H9 (cell line): ENCODE data around the gene ACTA1. TPM values are rescaled to one million over a fixed set of nuclear protein-coding genes. Genes with fewer than 3 reads are reported as not detected.

Source experiments
- DNase-seq: peaks from one replicate; pipeline ENCODE4 v3.0.0-alpha.2; 2017
- H2AFZ ChIP-seq: one replicate; pipeline ENCODE4 v1.6.1; 2013; ENCODE audit warnings: mild to moderate bottlenecking, low read length, control low read depth, moderate library complexity
- H2AK5ac ChIP-seq: 2 replicates; pipeline ENCODE4 v1.6.1; 2013; ENCODE audit warnings: low read length, control low read depth, mixed read lengths; ENCODE audit not compliant: insufficient read length
- H2BK120ac ChIP-seq: one replicate; pipeline ENCODE4 v1.6.1; 2013; ENCODE audit warnings: low read depth, mild to moderate bottlenecking, low read length, control low read depth, inconsistent platforms; ENCODE audit not compliant: poor library complexity, severe bottlenecking
- H2BK12ac ChIP-seq: 2 replicates; pipeline ENCODE4 v1.6.1; 2013; ENCODE audit warnings: low read length, control low read depth, mixed read lengths, low read depth; ENCODE audit not compliant: insufficient read length
- H2BK15ac ChIP-seq: 2 replicates; pipeline ENCODE4 v1.6.1; 2013; ENCODE audit warnings: low read depth, low read length, control low read depth
- H2BK20ac ChIP-seq: one replicate; pipeline ENCODE4 v1.6.1; 2013; ENCODE audit warnings: low read depth, mild to moderate bottlenecking, low read length, control low read depth, inconsistent platforms; ENCODE audit not compliant: poor library complexity, severe bottlenecking
- H2BK5ac ChIP-seq: 2 replicates; pipeline ENCODE4 v1.6.1; 2013; ENCODE audit warnings: low read length, control low read depth, mixed read lengths; ENCODE audit not compliant: insufficient read length
- H3K14ac ChIP-seq: 2 replicates; pipeline ENCODE4 v1.6.1; 2013; ENCODE audit warnings: low read length, control low read depth; ENCODE audit not compliant: insufficient read depth
- H3K18ac ChIP-seq: 2 replicates; pipeline ENCODE4 v1.6.1; 2013; ENCODE audit warnings: low read depth, mild to moderate bottlenecking, mixed read lengths, low read length, control low read depth; ENCODE audit not compliant: insufficient read length
- H3K23ac ChIP-seq: 2 replicates; pipeline ENCODE4 v1.6.1; 2013; ENCODE audit warnings: low read length, control low read depth, mixed read lengths, low read depth; ENCODE audit not compliant: insufficient read length
- H3K23me2 ChIP-seq: 2 replicates; pipeline ENCODE4 v1.6.1; 2013; ENCODE audit warnings: low read depth, mild to moderate bottlenecking, mixed read lengths, low read length, control low read depth; ENCODE audit not compliant: insufficient read length, poor library complexity, severe bottlenecking
- H3K27ac ChIP-seq: 2 replicates; pipeline ENCODE4 v1.5.1; 2013; ENCODE audit warnings: low read length, control low read depth, mixed read lengths, low read depth; ENCODE audit not compliant: insufficient read length
- H3K27me3 ChIP-seq: 2 replicates; pipeline ENCODE4 v1.6.1; 2013; ENCODE audit warnings: low read length, control low read depth, inconsistent platforms; ENCODE audit not compliant: insufficient read depth
- H3K4ac ChIP-seq: 2 replicates; pipeline ENCODE4 v1.6.1; 2013; ENCODE audit warnings: low read depth, mild to moderate bottlenecking, control low read depth, inconsistent platforms, low read length, moderate library complexity
- H3K4me1 ChIP-seq: 2 replicates; pipeline ENCODE4 v1.6.1; 2013; ENCODE audit warnings: low read length, control low read depth, inconsistent platforms; ENCODE audit not compliant: insufficient read depth
- H3K4me2 ChIP-seq: 2 replicates; pipeline ENCODE4 v1.6.1; 2013; ENCODE audit warnings: low read length, control low read depth, mixed read lengths; ENCODE audit not compliant: insufficient read length, insufficient read depth
- H3K56ac ChIP-seq: 2 replicates; pipeline ENCODE4 v1.6.1; 2013; ENCODE audit warnings: low read depth, mild to moderate bottlenecking, mixed read lengths, low read length, control low read depth; ENCODE audit not compliant: insufficient read length
- H3K79me1 ChIP-seq: 2 replicates; pipeline ENCODE4 v1.6.1; 2013; ENCODE audit warnings: low read depth, mild to moderate bottlenecking, moderate library complexity, low read length, control low read depth, inconsistent platforms; ENCODE audit not compliant: insufficient read depth, poor library complexity, severe bottlenecking
- H3K79me2 ChIP-seq: 2 replicates; pipeline ENCODE4 v1.6.1; 2013; ENCODE audit warnings: low read length, control low read depth, inconsistent platforms; ENCODE audit not compliant: insufficient read depth
- H3K9ac ChIP-seq: 2 replicates; pipeline ENCODE4 v1.6.1; 2013; ENCODE audit warnings: low read length, control low read depth, mixed read lengths; ENCODE audit not compliant: insufficient read length; ENCODE audit errors: extremely low read depth
- H3K9me3 ChIP-seq: one replicate; pipeline ENCODE4 v1.6.1; 2013; ENCODE audit warnings: low read depth, low read length, inconsistent platforms; ENCODE audit not compliant: control insufficient read depth
- H3T11ph ChIP-seq: one replicate; pipeline ENCODE4 v1.6.1; 2013; ENCODE audit warnings: mild to moderate bottlenecking, low read length, control low read depth, inconsistent platforms
- H4K20me1 ChIP-seq: one replicate; pipeline ENCODE4 v1.6.1; 2013; ENCODE audit not compliant: control insufficient read depth, insufficient read length, insufficient read depth
- H4K5ac ChIP-seq: 2 replicates; pipeline ENCODE4 v1.6.1; 2013; ENCODE audit warnings: low read depth, mild to moderate bottlenecking, mixed read lengths, low read length, control low read depth; ENCODE audit not compliant: insufficient read length
- H4K8ac ChIP-seq: replicated peaks from 2 replicates; pipeline ENCODE4 v1.6.1; 2013; ENCODE audit warnings: low read length, control low read depth, mixed read lengths, low read depth; ENCODE audit not compliant: insufficient read length
- H4K91ac ChIP-seq: 2 replicates; pipeline ENCODE4 v1.6.1; 2013; ENCODE audit warnings: low read depth, mild to moderate bottlenecking, moderate library complexity, mixed read lengths, low read length, control low read depth; ENCODE audit not compliant: insufficient read length
- H3K27ac Mint-ChIP-seq, 3 experiments: 2 replicates in 2 of 3; 3 replicates in 1 of 3; pipeline ENCODE4 v1.8.0; 2020 to 2021; ENCODE audit warnings: mixed read lengths in 3 of 3, mild to moderate bottlenecking in 1 of 3, moderate library complexity in 1 of 3
- H3K27me3 Mint-ChIP-seq: 2 replicates; pipeline ENCODE4 v1.8.0; 2021; ENCODE audit warnings: low read depth, mild to moderate bottlenecking, moderate library complexity, mixed read lengths
- H3K36me3 Mint-ChIP-seq, 3 experiments: 2 replicates in 2 of 3; 3 replicates in 1 of 3; pipeline ENCODE4 v1.8.0; 2020 to 2021; ENCODE audit warnings: low read depth in 3 of 3, mixed read lengths in 3 of 3; ENCODE audit not compliant: insufficient read depth in 1 of 3
- H3K4me1 Mint-ChIP-seq, 2 experiments: 2 replicates each; pipeline ENCODE4 v1.8.0; 2020; ENCODE audit warnings: mixed read lengths in 2 of 2
- H3K4me3 Mint-ChIP-seq, 2 experiments: 2 replicates in 1 of 2; 3 replicates in 1 of 2; pipeline ENCODE4 v1.8.0; 2020 to 2021; ENCODE audit warnings: mild to moderate bottlenecking in 2 of 2, mixed read lengths in 2 of 2, moderate library complexity in 1 of 2
- H3K9me3 Mint-ChIP-seq, 2 experiments: 2 replicates in 1 of 2; 3 replicates in 1 of 2; pipeline ENCODE4 v1.8.0; 2020; ENCODE audit warnings: mild to moderate bottlenecking in 2 of 2, mixed read lengths in 2 of 2, moderate library complexity in 1 of 2
- CTCF ChIP-seq: fragments of 200-600 bp; sonication (generic); conservative IDR thresholded peaks from 3 replicates; pipeline ENCODE4 v1.8.0; 2021; ENCODE audit warnings: antibody characterized with exemption, mild to moderate bottlenecking
- WGBS: extraction: QIAGEN DNeasy Blood & Tissue Kit; methylation state at CpG from one replicate; pipeline ENCODE4 v1.1.7; 2013; ENCODE audit warnings: missing lambda C conversion rate, low lambda C conversion rate, mixed read lengths; ENCODE audit not compliant: insufficient read length; ENCODE audit errors: extremely low coverage; 5-methylcytosine and 5-hydroxymethylcytosine counted together
- total RNA-seq: library from RNA; stranded (reverse); gene quantifications from 2 replicates; pipeline ENCODE4 v1.2.1, GENCODE V29; 2021

Gene ACTA1
- total RNA-seq, 1 experiment from 2014 or later: 48.5 TPM

DNA sequence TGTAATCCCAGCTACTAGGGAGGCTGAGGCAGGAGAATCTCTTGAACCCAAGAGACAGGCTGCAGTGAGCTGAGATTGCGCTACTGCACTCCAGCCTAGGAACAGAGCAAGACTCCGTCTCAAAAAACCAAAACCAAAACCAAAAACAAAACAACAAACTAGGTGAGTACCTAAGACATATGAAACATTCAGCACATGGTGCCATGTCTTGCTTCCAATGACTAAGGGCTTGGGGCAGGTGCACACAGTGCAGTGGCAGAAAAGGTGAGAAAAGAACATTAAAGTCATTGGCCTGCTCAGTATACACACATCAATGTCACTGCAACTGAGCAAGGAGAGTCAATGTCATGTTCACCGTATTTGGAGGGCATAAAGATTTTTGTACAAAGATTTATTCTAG lies 4.1 kb upstream of the ACTA1 start:
- no peak overlapping the region for H3K27ac Mint-ChIP-seq
- Histone ChIP-seq H3K14ac (no peak overlapping the region), H3K9ac (no peak overlapping the region), H3K79me1 (no peaks in the 10 kb centered on the region), H3K4me1 (peaks cover 2% of the 10 kb centered on the region; the same call in 1 of the 2 replicates), H4K8ac (no peak overlapping the region), H3K9me3 (no peaks in the 10 kb centered on the region), H4K91ac (no peak overlapping the region), H3K23ac (no peak overlapping the region), H3K18ac (no peak overlapping the region), H4K5ac (no peak overlapping the region), H3K23me2 (peaks cover 11% of the 10 kb centered on the region), H3T11ph (no peak overlapping the region), H2BK12ac (no peak overlapping the region), H2BK15ac (no peak overlapping the region), H2AK5ac (no peak overlapping the region), H2BK5ac (no peak overlapping the region), H4K20me1 (no peaks in the 10 kb centered on the region), H3K4me2 (no peak overlapping the region), H3K56ac (no peak overlapping the region), H2BK120ac (no peak overlapping the region), H3K27me3 (peaks cover 8% of the 10 kb centered on the region), H2BK20ac (no peak overlapping the region), H3K79me2 (no peaks in the 10 kb centered on the region), H3K27ac (no peak overlapping the region), H2AFZ (no peak overlapping the region), H3K4ac (no peak overlapping the region)
- 0 out of 5 replicates have a peak, but pooled peaks cover 0 to 3% of the 10 kb centered on the region in 2 experiments for H3K9me3 Mint-ChIP-seq
- no peak for DNase-seq
- no CpG with 5 or more reads among the region's 3 CpGs for WGBS
- H3K27me3 Mint-ChIP-seq: peaks cover 41% of the 10 kb centered on the region
- H3K4me3 Mint-ChIP-seq: no peak overlapping the region
- H3K36me3 Mint-ChIP-seq: peaks cover 4 to 33% (median 21%) of the 10 kb centered on the region in 3 experiments; a peak in 6 of 7 replicates
- no peak for TF ChIP-seq CTCF
- H3K4me1 Mint-ChIP-seq: peaks cover 7% of the 10 kb centered on the region in 2 experiments
